GM06990 (cell line): ENCODE measurements around the gene LOXL4.

Source experiments
- DNase-seq: peaks from one replicate; pipeline ENCODE4 v3.0.0-alpha.2; 2011; ENCODE audit not compliant: insufficient read length; ENCODE audit errors: extremely low read depth
- H3K27me3 ChIP-seq: replicated peaks from 2 replicates; pipeline ENCODE4 v1.6.0; 2011; ENCODE audit warnings: low read length; ENCODE audit not compliant: control insufficient read depth, insufficient read depth
- H3K36me3 ChIP-seq: 2 replicates; pipeline ENCODE4 v1.5.1; 2011; ENCODE audit warnings: low read length; ENCODE audit not compliant: control insufficient read depth, insufficient read depth
- H3K4me3 ChIP-seq: replicated peaks from 2 replicates; pipeline ENCODE4 v1.5.1; 2011; ENCODE audit warnings: low read depth, mild to moderate bottlenecking, control low read depth, low read length
- TF ChIP-seq, protein P1 (sequence below): IDR thresholded peaks from 2 replicates; pipeline ENCODE4 v1.5.1; 2011; ENCODE audit warnings: low read length, control low read depth, mild to moderate bottlenecking, inconsistent platforms; ENCODE audit not compliant: insufficient read depth, poor library complexity, severe bottlenecking

The LOXL4 gene

DNA sequence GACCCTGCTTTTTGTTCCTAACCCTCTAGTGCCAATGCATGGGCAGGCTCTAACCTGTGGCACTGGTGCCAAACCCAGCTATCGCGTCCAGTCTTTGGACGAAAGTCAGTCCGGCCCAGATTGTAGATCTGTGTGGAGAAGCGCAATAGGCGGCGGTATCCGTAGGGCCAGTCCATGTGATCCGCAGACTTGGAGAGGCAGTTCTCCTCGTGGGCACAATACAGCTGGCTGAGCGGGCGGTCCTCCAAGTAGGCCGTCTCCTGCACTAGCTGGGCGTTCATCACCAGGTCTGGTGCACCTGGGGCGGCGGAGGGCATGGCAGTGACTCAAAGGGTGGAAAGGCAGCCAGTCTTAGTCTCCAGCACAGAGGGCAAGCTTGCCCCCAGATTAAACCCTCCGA is 14.5 kb downstream of the LOXL4 start:
- TF ChIP-seq, protein P1, sequence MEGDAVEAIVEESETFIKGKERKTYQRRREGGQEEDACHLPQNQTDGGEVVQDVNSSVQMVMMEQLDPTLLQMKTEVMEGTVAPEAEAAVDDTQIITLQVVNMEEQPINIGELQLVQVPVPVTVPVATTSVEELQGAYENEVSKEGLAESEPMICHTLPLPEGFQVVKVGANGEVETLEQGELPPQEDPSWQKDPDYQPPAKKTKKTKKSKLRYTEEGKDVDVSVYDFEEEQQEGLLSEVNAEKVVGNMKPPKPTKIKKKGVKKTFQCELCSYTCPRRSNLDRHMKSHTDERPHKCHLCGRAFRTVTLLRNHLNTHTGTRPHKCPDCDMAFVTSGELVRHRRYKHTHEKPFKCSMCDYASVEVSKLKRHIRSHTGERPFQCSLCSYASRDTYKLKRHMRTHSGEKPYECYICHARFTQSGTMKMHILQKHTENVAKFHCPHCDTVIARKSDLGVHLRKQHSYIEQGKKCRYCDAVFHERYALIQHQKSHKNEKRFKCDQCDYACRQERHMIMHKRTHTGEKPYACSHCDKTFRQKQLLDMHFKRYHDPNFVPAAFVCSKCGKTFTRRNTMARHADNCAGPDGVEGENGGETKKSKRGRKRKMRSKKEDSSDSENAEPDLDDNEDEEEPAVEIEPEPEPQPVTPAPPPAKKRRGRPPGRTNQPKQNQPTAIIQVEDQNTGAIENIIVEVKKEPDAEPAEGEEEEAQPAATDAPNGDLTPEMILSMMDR = no peak

DNA sequence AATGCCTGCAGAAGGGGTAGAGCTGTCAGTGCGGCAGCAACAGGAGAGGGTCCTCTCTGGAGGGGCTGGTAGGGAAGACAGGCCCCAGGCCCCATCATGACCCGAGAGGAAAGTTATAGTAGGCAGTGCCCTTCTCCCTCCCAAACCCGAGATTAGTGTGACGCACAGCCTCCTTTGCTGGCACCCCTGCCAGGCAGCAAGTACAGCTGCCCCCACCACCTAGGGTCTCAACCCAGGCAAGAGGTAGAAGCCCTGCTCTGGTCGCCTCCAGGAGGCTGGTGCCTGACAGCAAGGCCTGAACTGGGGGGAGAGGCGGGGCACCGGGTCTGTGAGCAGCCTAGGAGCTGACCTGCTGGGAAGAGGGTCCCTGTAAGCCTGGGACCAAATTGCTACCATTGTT is 15.5 kb downstream of the LOXL4 start:
- no peak overlapping the region for H3K4me3 ChIP-seq
- TF ChIP-seq, protein P1 = no peak
- H3K27me3 ChIP-seq = no peaks in the 10 kb centered on the region
- peaks cover 13% of the 10 kb centered on the region for H3K36me3 ChIP-seq
- no peak for DNase-seq

More for the DNA sequence above, 14.5 kb downstream of the LOXL4 start:
- Histone ChIP-seq H3K4me3 (no peak overlapping the region), H3K27me3 (no peaks in the 10 kb centered on the region), H3K36me3 (peaks cover 6% of the 10 kb centered on the region)
- no peak for DNase-seq

DNA sequence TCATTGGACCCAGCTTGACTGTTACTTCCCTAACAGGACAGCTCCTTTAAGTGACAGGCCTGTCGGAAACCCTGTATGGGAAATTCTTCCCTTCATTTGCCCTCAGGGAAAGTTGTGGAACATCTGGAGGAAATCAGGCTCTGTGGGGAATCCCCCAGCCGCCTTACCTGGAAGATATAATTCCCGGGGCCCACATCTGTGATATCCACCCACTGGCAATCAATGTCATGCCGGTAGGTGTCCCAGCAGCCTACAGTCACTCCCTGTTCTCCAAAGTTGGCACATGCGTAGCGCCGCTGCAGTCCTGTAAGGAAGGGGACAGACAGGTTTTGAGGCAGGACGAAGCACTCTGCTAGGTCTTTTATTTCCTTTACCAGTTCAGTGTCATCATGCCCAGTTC is 16.6 kb downstream of the LOXL4 start:
- Histone ChIP-seq H3K27me3 (no peaks in the 10 kb centered on the region), H3K36me3 (peaks cover 15% of the 10 kb centered on the region), H3K4me3 (no peak overlapping the region)
- TF ChIP-seq, protein P1 = no peak
- DNase-seq = no peak

DNA sequence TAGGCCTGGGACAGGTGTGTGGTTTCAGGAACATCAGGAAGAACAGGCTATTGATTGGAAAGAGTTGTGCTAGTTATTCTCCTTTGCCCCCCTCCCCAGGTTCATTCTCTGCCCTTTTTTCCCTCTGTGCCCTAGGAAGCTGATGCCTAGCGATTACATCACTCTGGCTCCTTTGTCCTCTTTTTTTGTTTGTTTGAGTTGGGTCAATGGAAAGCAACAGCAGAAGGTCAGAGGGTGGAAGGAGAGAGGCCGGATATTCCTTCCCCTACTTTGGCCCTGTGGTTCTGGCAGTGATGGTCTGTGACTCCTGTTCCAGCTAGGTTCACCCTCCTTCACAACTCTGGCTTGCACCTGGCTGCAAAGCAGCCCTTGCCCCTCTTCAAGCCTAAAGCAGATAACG is 18.9 kb downstream of the LOXL4 start:
- H3K27me3 ChIP-seq = no peaks in the 10 kb centered on the region
- no peak for DNase-seq
- H3K4me3 ChIP-seq = no peak overlapping the region
- TF ChIP-seq, protein P1 = no peak
- H3K36me3 ChIP-seq = peaks cover 18% of the 10 kb centered on the region

DNA sequence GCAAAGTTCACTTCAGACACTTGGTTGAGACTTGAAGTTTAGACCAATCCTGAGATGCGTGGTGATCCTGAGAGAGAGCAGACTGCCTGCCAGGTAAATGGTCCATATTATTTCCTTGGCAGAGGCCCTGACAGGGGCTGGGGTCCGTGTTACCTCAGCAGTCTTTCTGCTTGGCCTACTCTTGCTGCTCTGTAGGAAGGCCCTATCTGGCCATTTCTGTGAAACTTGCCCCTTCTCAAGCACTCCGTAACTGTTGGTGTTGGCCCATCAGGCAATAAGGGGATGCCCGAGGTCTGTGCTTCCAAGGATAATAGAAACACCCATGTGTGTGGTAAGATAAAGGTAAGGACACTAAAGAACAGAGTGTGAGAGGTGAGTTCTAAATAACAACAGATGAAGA is 20.0 kb downstream of the LOXL4 start:
- Histone ChIP-seq H3K36me3 (peaks cover 18% of the 10 kb centered on the region), H3K4me3 (no peak overlapping the region), H3K27me3 (no peaks in the 10 kb centered on the region)
- TF ChIP-seq, protein P1 = no peak
- no peak for DNase-seq

DNA sequence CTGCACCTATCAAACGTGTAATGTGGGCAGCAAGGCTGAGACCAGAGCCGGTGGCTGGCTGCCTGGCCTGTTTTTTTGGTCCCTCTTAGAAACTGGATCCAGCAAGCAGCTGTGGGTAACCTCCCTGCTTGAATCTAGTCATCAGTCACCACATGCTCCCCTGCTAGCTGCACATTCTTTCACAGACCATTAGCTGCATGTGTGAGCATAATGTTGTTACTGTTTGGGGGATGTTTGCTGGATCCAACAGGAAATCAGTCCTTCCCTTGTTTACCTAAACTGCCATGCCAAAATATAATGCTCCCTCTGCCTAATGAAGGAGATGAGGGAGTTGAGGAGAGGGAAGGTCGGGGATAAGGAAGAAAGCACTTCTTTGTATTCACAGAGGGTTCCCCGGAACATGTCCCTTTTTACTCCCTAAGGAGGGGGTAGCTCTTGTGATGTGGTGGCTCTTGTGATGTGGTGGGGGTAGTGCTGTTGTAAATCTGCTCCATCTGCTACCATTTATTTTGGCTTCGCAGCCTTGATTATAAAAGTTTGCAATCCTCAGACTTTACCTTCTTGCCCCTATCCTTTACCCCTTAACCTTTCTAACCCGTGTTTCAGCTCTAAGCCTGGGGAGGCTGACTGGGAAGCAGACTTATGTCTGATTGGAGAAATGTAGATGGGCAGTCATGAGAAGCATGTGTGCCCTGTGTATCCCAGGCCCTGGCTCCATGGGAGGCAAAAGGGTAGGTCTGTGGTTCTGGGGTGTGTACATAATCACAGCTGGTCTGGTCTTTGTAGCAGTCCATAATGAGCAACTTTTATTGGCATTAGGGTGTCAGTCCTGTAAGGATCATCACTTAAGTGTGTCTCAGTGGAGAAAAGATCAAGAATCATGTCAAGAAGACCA is 20.8 kb downstream of the LOXL4 start:
- H3K27me3 ChIP-seq = no peaks in the 10 kb centered on the region
- TF ChIP-seq, protein P1 = no peak

More for the DNA sequence above, 20.8 kb downstream of the LOXL4 start:
- DNase-seq = no peak
- Histone ChIP-seq H3K36me3 (peaks cover 18% of the 10 kb centered on the region), H3K4me3 (no peak overlapping the region)
